ENCODE data around the gene WDR35.

The WDR35 gene

GRCh38 chr2:19916385-19916950 lies 73.4 kb downstream of the WDR35 start:
- H3K4me1 ChIP-seq: no peaks in the 10 kb centered on the region
- peaks cover 0 to 8% (median 3%) of the 10 kb centered on the region in 3 donors for H3K36me3 ChIP-seq
- H3K4me3 ChIP-seq: no peak overlapping the region
- H3K9me3 ChIP-seq: no peaks in the 10 kb centered on the region
- intact Hi-C loops (cut with DNase I; ENCODE audit: low total_unique reads): no loop called here
- no peak overlapping the region for H3K27ac ChIP-seq
- no peak for DNase-seq
- no peaks in the 10 kb centered on the region for H3K27me3 ChIP-seq
- no peak for TF ChIP-seq CTCF (IDR thresholded peaks at IDR 0.05)

DNA sequence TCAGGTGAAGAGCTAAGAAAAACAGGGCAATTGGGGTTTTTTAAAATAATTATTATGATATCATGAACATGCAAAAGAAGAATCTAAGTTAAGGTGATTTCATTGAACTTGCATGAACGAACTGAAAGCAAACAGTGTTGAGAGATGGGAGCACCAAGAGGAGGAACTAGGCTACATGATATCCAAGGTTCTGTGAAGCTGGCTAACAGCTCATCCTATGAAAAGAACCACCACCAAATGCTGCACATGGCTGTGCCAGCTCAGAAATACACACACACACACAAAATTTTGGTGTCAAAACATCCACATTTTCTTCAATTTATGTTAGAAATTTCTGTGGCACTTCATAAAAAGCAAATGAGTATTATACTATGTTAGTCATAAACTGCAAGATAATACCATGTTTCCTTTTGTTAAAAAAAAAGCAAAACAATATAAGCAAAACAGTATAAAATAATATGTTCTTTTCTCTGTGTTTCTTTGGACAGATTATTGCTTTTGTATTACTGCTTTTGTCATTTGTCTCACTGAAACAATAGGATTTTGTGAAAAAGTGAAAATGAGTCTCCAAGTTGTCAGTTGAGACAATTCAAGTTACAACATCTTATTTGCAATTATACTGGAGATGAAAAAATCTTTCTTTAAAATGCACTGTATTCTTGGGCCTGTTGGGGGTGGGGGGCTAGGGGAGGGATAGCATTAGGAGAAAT lies 75.5 kb downstream of the WDR35 start:
- Histone ChIP-seq H3K4me3 (no peak overlapping the region), H3K27me3 (no peaks in the 10 kb centered on the region), H3K27ac (no peak overlapping the region), H3K9me3 (no peaks in the 10 kb centered on the region), H3K4me1 (no peaks in the 10 kb centered on the region), H3K36me3 (peaks cover 0 to 12% (median 3%) of the 10 kb centered on the region in 3 donors)
- no peak for TF ChIP-seq CTCF (IDR thresholded peaks at IDR 0.05)
- intact Hi-C loops (cut with DNase I; ENCODE audit: low total_unique reads): no loop called here
- DNase-seq: no peak

DNA sequence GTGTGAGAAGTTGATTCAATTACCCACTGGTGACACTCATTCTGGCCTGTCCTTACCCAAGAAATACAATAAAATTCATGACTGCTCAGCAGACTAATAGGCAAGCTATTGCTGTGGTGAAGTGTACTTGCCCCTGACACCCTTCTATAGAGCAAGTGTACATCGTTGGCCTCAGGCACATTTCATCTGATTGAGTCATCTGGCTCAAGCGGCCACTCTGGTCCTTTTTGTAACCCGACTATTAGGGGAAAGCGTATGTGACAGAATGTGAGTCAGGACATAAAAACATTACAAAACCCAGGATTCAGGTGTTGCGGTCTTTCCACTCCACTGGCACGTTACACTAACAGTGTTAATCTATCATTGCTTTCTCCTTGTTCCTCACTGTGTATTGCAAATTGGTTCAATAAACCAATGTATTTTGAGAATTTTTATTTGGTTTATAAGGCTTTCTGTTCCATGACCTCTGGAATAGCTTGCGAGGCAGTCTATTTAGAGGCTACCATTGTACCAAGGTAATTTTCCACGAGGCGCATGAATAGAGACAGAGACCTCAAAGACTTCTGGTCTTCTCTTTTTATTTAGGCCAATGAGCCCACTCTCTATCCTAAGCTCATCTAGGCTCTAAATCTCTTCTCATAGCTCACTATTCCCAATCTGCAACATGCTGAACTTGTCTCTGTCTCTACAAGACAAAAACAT lies 77.9 kb downstream of the WDR35 start:
- H3K4me3 ChIP-seq: no peak overlapping the region
- no peak overlapping the region for H3K27ac ChIP-seq
- no peaks in the 10 kb centered on the region for H3K9me3 ChIP-seq
- DNase-seq: no peak
- no peaks in the 10 kb centered on the region for H3K27me3 ChIP-seq
- H3K4me1 ChIP-seq: no peaks in the 10 kb centered on the region
- TF ChIP-seq CTCF (IDR thresholded peaks at IDR 0.05): no peak
- intact Hi-C loops (cut with DNase I; ENCODE audit: low total_unique reads): no loop called here
- peaks cover 0 to 12% (median 3%) of the 10 kb centered on the region in 3 donors for H3K36me3 ChIP-seq

DNA sequence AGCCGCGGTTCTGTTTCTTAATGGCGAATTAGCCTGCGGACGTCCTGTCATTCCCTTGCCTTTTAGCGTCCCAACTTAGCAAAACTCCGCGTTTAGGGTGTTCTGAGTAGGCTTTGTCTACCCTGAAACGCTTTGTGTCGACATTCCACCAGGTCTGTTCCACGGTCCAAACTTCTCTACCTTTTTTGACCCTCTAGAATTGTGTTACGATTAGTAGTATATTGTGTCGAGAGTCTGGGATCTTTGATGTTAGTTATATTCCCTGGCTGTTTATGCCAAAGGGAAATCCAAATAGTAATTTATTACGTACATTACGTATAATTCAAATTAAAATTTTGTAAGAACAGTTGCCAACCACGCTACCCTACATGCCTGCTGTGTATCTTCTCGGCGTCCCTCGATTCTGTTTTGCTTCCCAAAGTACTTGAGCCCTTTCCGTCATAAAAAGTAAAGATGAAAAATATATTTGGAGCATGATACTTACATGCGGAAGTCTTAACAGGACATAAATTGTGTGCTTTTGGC lies 87.6 kb downstream of the WDR35 start:
- no peaks in the 10 kb centered on the region for H3K9me3 ChIP-seq

More for the DNA sequence above, 87.6 kb downstream of the WDR35 start:
- Histone ChIP-seq H3K4me1 (peaks cover 0 to 40% (median 29%) of the 10 kb centered on the region in 4 donors), H3K4me3 (peak overlapping the region; percentile 66 to 99), H3K27me3 (no peaks in the 10 kb centered on the region), H3K36me3 (no peaks in the 10 kb centered on the region), H3K27ac (peak overlapping the region; percentile 85 to 96)
- DNase-seq: no peak
- intact Hi-C loops (cut with DNase I; ENCODE audit: low total_unique reads): no loop called here
- no peak for TF ChIP-seq CTCF (IDR thresholded peaks at IDR 0.05)
